Measurements from ENCODE around the gene CLTB. TPM values are rescaled to one million over a fixed set of nuclear protein-coding genes. Genes with fewer than 3 reads are reported as not detected.

CLTB gene
- total RNA-seq, 2 donors from 2014 or later: 39.6 to 57.3 TPM

GRCh38 chr5:176454724-176455394, 38.5 kb upstream of the CLTB start:
- TF ChIP-seq, protein P1, sequence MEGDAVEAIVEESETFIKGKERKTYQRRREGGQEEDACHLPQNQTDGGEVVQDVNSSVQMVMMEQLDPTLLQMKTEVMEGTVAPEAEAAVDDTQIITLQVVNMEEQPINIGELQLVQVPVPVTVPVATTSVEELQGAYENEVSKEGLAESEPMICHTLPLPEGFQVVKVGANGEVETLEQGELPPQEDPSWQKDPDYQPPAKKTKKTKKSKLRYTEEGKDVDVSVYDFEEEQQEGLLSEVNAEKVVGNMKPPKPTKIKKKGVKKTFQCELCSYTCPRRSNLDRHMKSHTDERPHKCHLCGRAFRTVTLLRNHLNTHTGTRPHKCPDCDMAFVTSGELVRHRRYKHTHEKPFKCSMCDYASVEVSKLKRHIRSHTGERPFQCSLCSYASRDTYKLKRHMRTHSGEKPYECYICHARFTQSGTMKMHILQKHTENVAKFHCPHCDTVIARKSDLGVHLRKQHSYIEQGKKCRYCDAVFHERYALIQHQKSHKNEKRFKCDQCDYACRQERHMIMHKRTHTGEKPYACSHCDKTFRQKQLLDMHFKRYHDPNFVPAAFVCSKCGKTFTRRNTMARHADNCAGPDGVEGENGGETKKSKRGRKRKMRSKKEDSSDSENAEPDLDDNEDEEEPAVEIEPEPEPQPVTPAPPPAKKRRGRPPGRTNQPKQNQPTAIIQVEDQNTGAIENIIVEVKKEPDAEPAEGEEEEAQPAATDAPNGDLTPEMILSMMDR (IDR thresholded peaks at IDR 0.05): no peak
- no peak for TF ChIP-seq POLR2A (IDR thresholded peaks at IDR 0.05)

GRCh38 chr5:176450077-176450476, 33.7 kb upstream of the CLTB start:
- 40 to 74% methylated on average over 1 of the region's 1 CpG for WGBS, 2 donors
- ATAC-seq (no peak), DNase-seq (no peak)
- no peaks in the 10 kb centered on the region for H3K27me3 ChIP-seq
- H3K9me3 ChIP-seq: no peaks in the 10 kb centered on the region
- intact Hi-C loops (cut with DNase I): no loop called here
- TF ChIP-seq, protein P1 (IDR thresholded peaks at IDR 0.05): no peak
- TF ChIP-seq POLR2A (IDR thresholded peaks at IDR 0.05): no peak
- no peak overlapping the region for H3K27ac ChIP-seq
- no peak overlapping the region for H3K4me3 ChIP-seq
- no peaks in the 10 kb centered on the region for H3K36me3 ChIP-seq (replicated peaks in 1 of 2; ENCODE audit: insufficient read depth in 1 of 2, low read depth in 2 of 2)
- peaks cover 36% of the 10 kb centered on the region for H3K4me1 ChIP-seq

More at GRCh38 chr5:176454724-176455394, 38.5 kb upstream of the CLTB start:
- Histone ChIP-seq H3K9me3 (no peaks in the 10 kb centered on the region), H3K27me3 (no peaks in the 10 kb centered on the region), H3K4me1 (peaks cover 17% of the 10 kb centered on the region), H3K4me3 (no peak overlapping the region), H3K36me3 (replicated peaks in 1 of 2; ENCODE audit: insufficient read depth in 1 of 2, low read depth in 2 of 2) (no peaks in the 10 kb centered on the region), H3K27ac (no peak overlapping the region)
- no peak for DNase-seq
- 91 to 94% methylated on average over 4 of the region's 4 CpGs for WGBS, 2 donors
- ATAC-seq: no peak
- intact Hi-C loops (cut with DNase I): no loop called here

DNA sequence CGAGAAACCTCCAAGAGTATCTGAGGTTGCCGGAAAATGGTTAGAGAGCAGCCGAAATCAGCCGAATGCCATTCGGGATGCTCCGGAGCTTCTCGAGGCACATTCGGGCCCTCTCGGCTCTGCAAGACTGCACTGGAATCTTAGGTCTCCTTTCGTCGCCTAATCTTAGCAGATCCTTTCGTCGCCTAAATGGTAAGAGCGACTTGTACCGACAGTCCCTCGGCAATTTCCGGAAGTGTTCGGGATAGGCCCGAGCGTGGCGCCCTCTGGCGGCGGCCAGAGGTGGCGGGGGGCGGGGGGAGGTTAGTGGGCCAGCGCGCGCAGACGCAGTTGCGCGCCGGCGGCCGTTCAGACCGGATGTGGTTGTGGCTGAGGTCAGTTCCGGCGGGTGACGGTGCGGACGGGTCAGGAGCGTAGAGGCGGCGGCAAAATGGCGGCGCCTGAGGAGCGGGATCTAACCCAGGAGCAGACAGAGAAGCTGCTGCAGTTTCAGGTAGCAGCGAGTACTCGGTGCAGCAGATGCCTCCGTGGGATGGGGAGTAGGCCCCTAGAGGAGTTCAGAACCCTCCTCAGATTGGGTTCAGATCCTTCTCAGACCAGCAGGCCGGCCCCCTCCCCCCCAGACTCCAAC, 31.8 kb upstream of the CLTB start, which contains the start of gene FAF2:
Gene FAF2, plus strand, starts transcription at position 408 of the 631 bp plus-strand sequence. Its CDS starts 23 bp downstream, at position 431.
- Histone ChIP-seq H3K4me1 (peaks cover 36% of the 10 kb centered on the region), H3K9me3 (no peaks in the 10 kb centered on the region), H3K36me3 (replicated peaks in 1 of 2; ENCODE audit: insufficient read depth in 1 of 2, low read depth in 2 of 2) (no peaks in the 10 kb centered on the region), H3K4me3 (peak within 1 kb of the TSS; percentile 74 to 78), H3K27ac (peak within 1 kb of the TSS; percentile 87 to 96 (median 92)), H3K27me3 (no peaks in the 10 kb centered on the region)
- peak; percentile 96 to 97 (median 97) for DNase-seq
- WGBS, 2 donors: 0% methylated on average over 2 to 50 of the region's 50 CpGs
- peak; percentile 95 for ATAC-seq
- intact Hi-C loops (cut with DNase I): no loop called here
- TF ChIP-seq, protein P1 (IDR thresholded peaks at IDR 0.05): peak; percentile 98 to 100 (median 99)
- peak; percentile 92 to 94 (median 93) for TF ChIP-seq POLR2A (IDR thresholded peaks at IDR 0.05)

- Histone ChIP-seq H3K36me3 (replicated peaks in 1 of 2; ENCODE audit: insufficient read depth in 1 of 2, low read depth in 2 of 2) (no peaks in the 10 kb centered on the region), H3K4me3 (peak overlapping the region; percentile 33 to 40), H3K27ac (peak overlapping the region; percentile 87 to 96 (median 92)), H3K9me3 (no peaks in the 10 kb centered on the region), H3K4me1 (peaks cover 35% of the 10 kb centered on the region), H3K27me3 (no peaks in the 10 kb centered on the region)
- DNase-seq (no peak), ATAC-seq (no peak)
- 0% methylated on average over 4 to 34 of the region's 34 CpGs for WGBS, 2 donors
- intact Hi-C loops (cut with DNase I): no loop called here
- TF ChIP-seq, protein P1 (IDR thresholded peaks at IDR 0.05): no peak
- no peak for TF ChIP-seq POLR2A (IDR thresholded peaks at IDR 0.05)
Observed at GRCh38 chr5:176447591-176447977, 31.2 kb upstream of the CLTB start.

Measured in body of pancreas (tissue), 4 donors.